ENCODE measurements around the gene HOXB4.
A peak's percentile ranks its signal among the peaks of the same experiment; 100 is the strongest.

Gene HOXB4

GRCh38 chr17:48555258-48556228 lies 22.6 kb downstream of the HOXB4 start:
- DNase-seq, result peak; percentile 71

- no peak for DNase-seq
These were observed 23.5 kb downstream of the HOXB4 start for GRCh38 chr17:48554412-48555257.

- no peak for DNase-seq
These were observed 24.3 kb downstream of the HOXB4 start for GRCh38 chr17:48553826-48554225.

- DNase-seq, result no peak
These were observed 25.0 kb downstream of the HOXB4 start for GRCh38 chr17:48553190-48553547.

- no peak for DNase-seq
These were observed 25.5 kb downstream of the HOXB4 start for GRCh38 chr17:48552466-48553189.

- no peak for DNase-seq
These were observed 26.3 kb downstream of the HOXB4 start for GRCh38 chr17:48551596-48552465.

- DNase-seq, result no peak
These were observed 27.0 kb downstream of the HOXB4 start for GRCh38 chr17:48551214-48551555.

- no peak for DNase-seq
These were observed 27.5 kb downstream of the HOXB4 start for GRCh38 chr17:48550502-48551213.

- no peak for DNase-seq
These were observed 28.1 kb downstream of the HOXB4 start for GRCh38 chr17:48549914-48550501.

- DNase-seq, result no peak
These were observed 28.9 kb downstream of the HOXB4 start for GRCh38 chr17:48549281-48549630.

GRCh38 chr17:48548523-48549280 lies 29.4 kb downstream of the HOXB4 start:
- no peak for DNase-seq

- DNase-seq, result no peak
These were observed 30.2 kb downstream of the HOXB4 start for GRCh38 chr17:48547808-48548522.

GRCh38 chr17:48546924-48547807 lies 31.0 kb downstream of the HOXB4 start:
- no peak for DNase-seq

GRCh38 chr17:48546137-48546923 lies 31.8 kb downstream of the HOXB4 start:
- no peak for DNase-seq

GRCh38 chr17:48545539-48545938 lies 32.6 kb downstream of the HOXB4 start:
- no peak for DNase-seq

- DNase-seq, result no peak
These were observed 33.2 kb downstream of the HOXB4 start, which contains the start of gene HOXB2 for GRCh38 chr17:48545022-48545375. Gene HOXB2 (minus strand): TSS chr17:48545109. CDS start chr17:48544911, 198 bp downstream.

- no peak for DNase-seq
These were observed 33.7 kb downstream of the HOXB4 start for GRCh38 chr17:48544349-48545021.

All from NCI-H510A (cell line).